B cell (primary cell): Measurements from ENCODE around the gene GRM4. TPM values are rescaled to one million over a fixed set of nuclear protein-coding genes. Genes with fewer than 3 reads are reported as not detected.

ENCODE experiments used
- ATAC-seq: fragments of 200-7000 bp; cut with Tn5 transposase; one replicate; pipeline ENCODE4 v1.10.0; 2021; ENCODE audit warnings: low read depth, mild to moderate bottlenecking, moderate number of reproducible peaks, moderate library complexity
- CTCF ChIA-PET: fragments of 350-600 bp; sonication (Branson Sonifier 250); formaldehyde crosslinking; loops from one replicate; lab custom pipeline; 2021; ENCODE audit warnings: antibody characterized with exemption, inconsistent platforms; lab: Charles Lee
- POLR2A ChIA-PET: fragments of 350-600 bp; sonication (Branson Sonifier 250); formaldehyde crosslinking; loops from one replicate; lab custom pipeline; 2021; ENCODE audit warnings: antibody characterized with exemption; lab: Charles Lee
- DNase-seq: peaks from one replicate; pipeline ENCODE4 v3.0.0; 2013
- H2AFZ ChIP-seq: 2 replicates; pipeline ENCODE4 v1.6.1; 2012; ENCODE audit warnings: mild to moderate bottlenecking, low read depth, low read length; ENCODE audit not compliant: insufficient read depth, poor library complexity, severe bottlenecking
- H3K27ac ChIP-seq, 2 donors: 1 replicate in 1 of 2; 2 replicates in 1 of 2; pipeline ENCODE4 v1.5.1; 2012 to 2013; ENCODE audit warnings: low read length in 2 of 2, mild to moderate bottlenecking in 2 of 2, moderate library complexity in 1 of 2
- H3K27me3 ChIP-seq, 4 experiments: fragments of 200-600 bp in 1 of 4; sonication (generic) in 1 of 4; replicated peaks in 1 of 4; 1 replicate in 2 of 4; 2 replicates in 2 of 4; pipeline versions ENCODE4 v1.6.1 to v1.7.0; 2013 to 2016; ENCODE audit warnings: low read length in 3 of 4, mild to moderate bottlenecking in 2 of 4, mixed read lengths in 1 of 4, moderate library complexity in 1 of 4; ENCODE audit not compliant: insufficient read depth in 4 of 4, control insufficient read depth in 3 of 4; ENCODE audit errors: control extremely low read depth in 1 of 4
- H3K36me3 ChIP-seq, 2 experiments: replicated peaks in 1 of 2; 1 replicate in 1 of 2; 2 replicates in 1 of 2; pipeline versions ENCODE4 v1.6.1 to v1.7.1; 2013; ENCODE audit warnings: low read length in 1 of 2; ENCODE audit not compliant: insufficient read depth in 2 of 2, control insufficient read depth in 1 of 2; ENCODE audit errors: control extremely low read depth in 1 of 2, extremely low read depth in 1 of 2
- H3K4me1 ChIP-seq, 2 donors: fragments of 200-600 bp in 1 of 2; sonication (generic) in 1 of 2; 1 replicate in 1 of 2; 2 replicates in 1 of 2; pipeline versions ENCODE4 v1.5.1 to v1.6.1; 2013 to 2017; ENCODE audit warnings: low read length in 2 of 2; ENCODE audit not compliant: control insufficient read depth in 2 of 2, insufficient read depth in 2 of 2
- H3K4me2 ChIP-seq: replicated peaks from 2 replicates; pipeline ENCODE3; 2012; ENCODE audit warnings: mild to moderate bottlenecking, low read depth, low read length; ENCODE audit not compliant: poor library complexity, severe bottlenecking
- H3K4me3 ChIP-seq, 5 experiments: fragments of 200-600 bp in 1 of 5; sonication (generic) in 1 of 5; 1 replicate in 3 of 5; 2 replicates in 2 of 5; pipeline versions ENCODE4 v1.5.1 to v1.7.0; 2011 to 2016; ENCODE audit warnings: low read length in 4 of 5, mild to moderate bottlenecking in 4 of 5, low read depth in 2 of 5, control low read depth in 1 of 5, moderate library complexity in 1 of 5; ENCODE audit not compliant: insufficient read depth in 1 of 5; ENCODE audit errors: control extremely low read depth in 1 of 5, extremely low read depth in 1 of 5
- H3K79me2 ChIP-seq: fragments of 200-600 bp; sonication (generic); one replicate; pipeline ENCODE4 v1.6.0; 2016; ENCODE audit warnings: low read length; ENCODE audit not compliant: control insufficient read depth, insufficient read depth
- H3K9ac ChIP-seq: fragments of 200-600 bp; sonication (generic); 2 replicates; pipeline ENCODE4 v1.6.1; 2017; ENCODE audit warnings: mild to moderate bottlenecking, low read length, moderate library complexity
- H3K9me3 ChIP-seq, 3 donors: one replicate each; pipeline versions ENCODE4 v1.6.1 to v1.7.1; 2013; ENCODE audit warnings: low read length in 2 of 3; ENCODE audit not compliant: control insufficient read depth in 2 of 3, insufficient read depth in 1 of 3; ENCODE audit errors: control extremely low read depth in 1 of 3
- H4K20me1 ChIP-seq: 2 replicates; pipeline ENCODE4 v1.6.0; 2012; ENCODE audit warnings: mild to moderate bottlenecking, low read length; ENCODE audit not compliant: insufficient read depth, control insufficient read depth, poor library complexity, severe bottlenecking
- H3K27ac Mint-ChIP-seq: one replicate; pipeline ENCODE4 v1.8.0; 2021; ENCODE audit warnings: mixed read lengths
- H3K27me3 Mint-ChIP-seq: one replicate; pipeline ENCODE4 v1.8.0; 2021; ENCODE audit warnings: mixed read lengths
- H3K4me1 Mint-ChIP-seq: one replicate; pipeline ENCODE4 v1.8.0; 2021; ENCODE audit warnings: mixed read lengths
- H3K4me3 Mint-ChIP-seq: one replicate; pipeline ENCODE4 v1.8.0; 2021; ENCODE audit warnings: mixed read lengths
- H3K9me3 Mint-ChIP-seq: one replicate; pipeline ENCODE4 v1.8.0; 2022; ENCODE audit warnings: mixed read lengths; ENCODE audit not compliant: insufficient read depth
- CTCF ChIP-seq: fragments of 200-600 bp; IDR thresholded peaks from one replicate; pipeline ENCODE4 v1.8.0; 2022; ENCODE audit warnings: antibody characterized with exemption, mild to moderate bottlenecking
- EZH2 ChIP-seq: IDR thresholded peaks from 2 replicates; pipeline ENCODE4 v1.6.1; 2012; ENCODE audit warnings: borderline replicate concordance, low read depth, mild to moderate bottlenecking, moderate library complexity, low read length; ENCODE audit not compliant: insufficient read depth, poor library complexity, severe bottlenecking
- WGBS: methylation state at CpG from one replicate; pipeline ENCODE4 v1.1.5; 2013; ENCODE audit warnings: missing lambda C conversion rate; ENCODE audit not compliant: insufficient coverage; 5-methylcytosine and 5-hydroxymethylcytosine counted together
- intact Hi-C: fragments of 100-400 bp; cut with micrococcal nuclease; formaldehyde crosslinking; loops from one replicate; pipeline ENCODE4 v1.10.0; 2022
- polyA plus RNA-seq: library from polyadenylated mRNA; depleted of rRNA; stranded (reverse); fragments of >200 nt; gene quantifications from 2 replicates; pipeline ENCODE4 v1.2.3, GENCODE V29; 2012
- total RNA-seq, 2 donors: library from RNA; stranded (reverse); fragments of 120-200 nt in 1 of 2; gene quantifications; 1 replicate in 1 of 2; 2 replicates in 1 of 2; pipeline versions ENCODE4 v1.2.3 to v1.2.4, GENCODE V29; 2013 to 2022

The GRM4 gene
- total and polyA plus RNA-seq, 2 donors (not counting 1 experiment from before 2014, with no cell fraction given), result 0.04 TPM; not detected in 1

GRCh38 chr6:34057191-34057590 lies 88.7 kb downstream of the GRM4 start:
- Histone ChIP-seq H3K27me3 (peaks cover 0 to 11% (median 1%) of the 10 kb centered on the region in 4 experiments), H3K4me1 (no peaks in the 10 kb centered on the region), H3K9ac (no peak overlapping the region), H4K20me1 (no peaks in the 10 kb centered on the region), H3K4me2 (no peak overlapping the region), H3K4me3 (no peak overlapping the region), H3K27ac (no peak overlapping the region), H3K79me2 (no peaks in the 10 kb centered on the region), H3K9me3 (no peaks in the 10 kb centered on the region), H2AFZ (no peak overlapping the region), H3K36me3 (no peaks in the 10 kb centered on the region)
- Mint-ChIP-seq H3K27ac (no peak overlapping the region), H3K4me3 (no peak overlapping the region), H3K9me3 (no peaks in the 10 kb centered on the region), H3K4me1 (no peaks in the 10 kb centered on the region), H3K27me3 (peaks cover 15% of the 10 kb centered on the region)
- DNase-seq (no peak), ATAC-seq (no peak)
- TF ChIP-seq CTCF (no peak), EZH2 (no peak)
- intact Hi-C loops, result no loop called here
- 93% methylated on average over 16 of the region's 16 CpGs for WGBS
- CTCF ChIA-PET, result interaction anchor here (1.0 to 1.5 kb wide), 3 partner anchors 99 to 1082 kb away, joined by 3 to 5 read pairs (median 4); no protein-coding TSS in a partner anchor
- POLR2A ChIA-PET, result interaction anchor here (0.7 kb wide), 1 partner anchor 1081 kb away, joined by 4 read pairs; no protein-coding TSS in a partner anchor

GRCh38 chr6:34056305-34057108 lies 89.4 kb downstream of the GRM4 start:
- no peaks in the 10 kb centered on the region for H3K79me2 ChIP-seq

More at GRCh38 chr6:34056305-34057108, 89.4 kb downstream of the GRM4 start:
- H3K4me3 Mint-ChIP-seq, result no peak overlapping the region
- H3K4me2 ChIP-seq, result no peak overlapping the region
- H3K4me1 ChIP-seq, result no peaks in the 10 kb centered on the region
- TF ChIP-seq EZH2 (no peak), CTCF (no peak)
- intact Hi-C loops, result no loop called here
- H3K27ac Mint-ChIP-seq, result no peak overlapping the region
- H3K4me1 Mint-ChIP-seq, result no peaks in the 10 kb centered on the region
- H3K9me3 ChIP-seq, result no peaks in the 10 kb centered on the region
- ATAC-seq, result no peak
- H3K9me3 Mint-ChIP-seq, result no peaks in the 10 kb centered on the region
- DNase-seq, result peak; percentile 29
- no peaks in the 10 kb centered on the region for H4K20me1 ChIP-seq
- ChIA-PET CTCF (interaction anchor here (1.0 to 1.5 kb wide), 3 partner anchors 99 to 1083 kb away, joined by 3 to 5 read pairs (median 4); no protein-coding TSS in a partner anchor), POLR2A (interaction anchor here (0.7 kb wide), 1 partner anchor 1082 kb away, joined by 4 read pairs; no protein-coding TSS in a partner anchor)
- H3K4me3 ChIP-seq, result no peak overlapping the region
- peaks cover 17% of the 10 kb centered on the region for H3K27me3 Mint-ChIP-seq
- H3K27ac ChIP-seq, result no peak overlapping the region
- no peaks in the 10 kb centered on the region for H3K36me3 ChIP-seq
- H3K27me3 ChIP-seq, result peaks cover 0 to 11% (median 1%) of the 10 kb centered on the region in 4 experiments
- WGBS, result 68% methylated on average over 32 of the region's 36 CpGs
- H2AFZ ChIP-seq, result no peak overlapping the region
- H3K9ac ChIP-seq, result no peak overlapping the region
